Body of pancreas (tissue), 4 donors: ENCODE results near the gene MVD. TPM values are rescaled to one million over a fixed set of nuclear protein-coding genes. Genes with fewer than 3 reads are reported as not detected.
A peak's percentile ranks its signal among the peaks of the same experiment; 100 is the strongest.

ENCODE experiments used
- ATAC-seq: fragments of 150-250 bp; one replicate; pipeline ENCODE4 v1.9.1; 2016
- DNase-seq, 4 donors: peaks; one replicate each; pipeline ENCODE4 v3.0.0-alpha.2; 2019
- H3K27ac ChIP-seq, 4 donors: fragments of 200-600 bp; sonication (generic); 1 replicate in 3 of 4; 2 replicates in 1 of 4; pipeline versions ENCODE4 v1.5.1 to v1.6.1; 2016 to 2019; ENCODE audit warnings: mild to moderate bottlenecking in 1 of 4, mixed read lengths in 1 of 4, moderate library complexity in 1 of 4
- H3K27me3 ChIP-seq, 2 donors: fragments of 200-600 bp; sonication (generic); one replicate each; pipeline ENCODE4 v1.6.0; 2016; ENCODE audit warnings: mild to moderate bottlenecking in 1 of 2
- H3K36me3 ChIP-seq, 2 donors: fragments of 200-600 bp; sonication (generic); replicated peaks in 1 of 2; 2 replicates each; pipeline ENCODE4 v1.5.1; 2016; ENCODE audit warnings: low read depth in 2 of 2; ENCODE audit not compliant: insufficient read depth in 1 of 2
- H3K4me1 ChIP-seq: fragments of 200-600 bp; sonication (generic); one replicate; pipeline ENCODE4 v1.6.0; 2016
- H3K4me3 ChIP-seq, 2 donors: fragments of 200-600 bp; sonication (generic); 1 replicate in 1 of 2; 2 replicates in 1 of 2; pipeline ENCODE4 v1.5.1; 2016 to 2019
- H3K9me3 ChIP-seq, 3 donors: fragments of 200-600 bp; sonication (generic); 1 replicate in 2 of 3; 2 replicates in 1 of 3; pipeline ENCODE4 v1.5.1; 2016
- POLR2A ChIP-seq, 3 donors: fragments of 450-650 bp; IDR thresholded peaks; one replicate each; pipeline ENCODE4 v1.6.1; 2016; ENCODE audit warnings: antibody characterized with exemption in 3 of 3, mild to moderate bottlenecking in 2 of 3
- WGBS, 2 donors: methylation state at CpG; one replicate each; pipeline ENCODE4 v1.1.5; 2017; 5-methylcytosine and 5-hydroxymethylcytosine counted together
- intact Hi-C: fragments of 100-400 bp; cut with DNase I; formaldehyde crosslinking; loops from one replicate; pipeline ENCODE4 v1.15.1; 2023
- total RNA-seq, 2 donors: library from RNA; depleted of rRNA; stranded (reverse); fragments of >200 nt; gene quantifications; one replicate each; pipeline ENCODE4 v1.1.0, GENCODE V29; 2016
- TF ChIP-seq, protein P1 (sequence below), 7 experiments: fragments of 450-650 bp in 4 of 7; fragments of 200-600 bp in 3 of 7; sonication (generic) in 3 of 7; IDR thresholded peaks; one replicate each; pipeline ENCODE4 v1.5.1; 2016 to 2019; ENCODE audit warnings: antibody characterized with exemption in 7 of 7

MVD gene
- total RNA-seq, 2 donors from 2014 or later, result 16.9 to 28.7 TPM

DNA sequence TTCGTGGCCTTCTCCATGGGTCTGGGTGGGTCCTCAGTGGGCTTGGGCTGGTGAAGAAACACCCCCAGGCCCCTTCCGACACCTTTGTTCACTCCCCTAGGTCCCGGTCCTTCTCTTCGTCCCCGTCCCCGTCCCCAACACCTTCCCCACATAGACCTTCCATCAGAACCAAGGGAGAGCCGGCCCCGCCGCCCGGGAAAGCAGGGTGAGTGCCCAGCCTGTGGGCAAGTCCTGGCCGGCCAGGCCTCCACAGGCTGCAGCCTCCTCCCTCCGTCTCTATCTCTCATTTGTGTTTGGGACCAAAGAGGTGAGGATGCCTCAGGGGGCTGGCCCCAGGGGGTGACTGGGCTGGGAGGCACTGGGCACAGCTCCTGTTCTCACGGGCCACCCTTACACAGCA, 39.0 kb downstream of the MVD start:
- Histone ChIP-seq H3K36me3 (peaks cover 8 to 24% of the 10 kb centered on the region in 2 donors), H3K4me3 (no peak overlapping the region), H3K27me3 (no peaks in the 10 kb centered on the region), H3K27ac (no peak overlapping the region), H3K9me3 (no peaks in the 10 kb centered on the region), H3K4me1 (peaks cover 5% of the 10 kb centered on the region)
- ATAC-seq, result no peak
- 93 to 95% methylated on average over 13 of the region's 13 CpGs for WGBS, 2 donors
- intact Hi-C loops, result no loop called here
- no peak for DNase-seq
- TF ChIP-seq, protein P1, sequence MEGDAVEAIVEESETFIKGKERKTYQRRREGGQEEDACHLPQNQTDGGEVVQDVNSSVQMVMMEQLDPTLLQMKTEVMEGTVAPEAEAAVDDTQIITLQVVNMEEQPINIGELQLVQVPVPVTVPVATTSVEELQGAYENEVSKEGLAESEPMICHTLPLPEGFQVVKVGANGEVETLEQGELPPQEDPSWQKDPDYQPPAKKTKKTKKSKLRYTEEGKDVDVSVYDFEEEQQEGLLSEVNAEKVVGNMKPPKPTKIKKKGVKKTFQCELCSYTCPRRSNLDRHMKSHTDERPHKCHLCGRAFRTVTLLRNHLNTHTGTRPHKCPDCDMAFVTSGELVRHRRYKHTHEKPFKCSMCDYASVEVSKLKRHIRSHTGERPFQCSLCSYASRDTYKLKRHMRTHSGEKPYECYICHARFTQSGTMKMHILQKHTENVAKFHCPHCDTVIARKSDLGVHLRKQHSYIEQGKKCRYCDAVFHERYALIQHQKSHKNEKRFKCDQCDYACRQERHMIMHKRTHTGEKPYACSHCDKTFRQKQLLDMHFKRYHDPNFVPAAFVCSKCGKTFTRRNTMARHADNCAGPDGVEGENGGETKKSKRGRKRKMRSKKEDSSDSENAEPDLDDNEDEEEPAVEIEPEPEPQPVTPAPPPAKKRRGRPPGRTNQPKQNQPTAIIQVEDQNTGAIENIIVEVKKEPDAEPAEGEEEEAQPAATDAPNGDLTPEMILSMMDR (IDR thresholded peaks at IDR 0.05), result no peak
- TF ChIP-seq POLR2A (IDR thresholded peaks at IDR 0.05), result no peak

DNA sequence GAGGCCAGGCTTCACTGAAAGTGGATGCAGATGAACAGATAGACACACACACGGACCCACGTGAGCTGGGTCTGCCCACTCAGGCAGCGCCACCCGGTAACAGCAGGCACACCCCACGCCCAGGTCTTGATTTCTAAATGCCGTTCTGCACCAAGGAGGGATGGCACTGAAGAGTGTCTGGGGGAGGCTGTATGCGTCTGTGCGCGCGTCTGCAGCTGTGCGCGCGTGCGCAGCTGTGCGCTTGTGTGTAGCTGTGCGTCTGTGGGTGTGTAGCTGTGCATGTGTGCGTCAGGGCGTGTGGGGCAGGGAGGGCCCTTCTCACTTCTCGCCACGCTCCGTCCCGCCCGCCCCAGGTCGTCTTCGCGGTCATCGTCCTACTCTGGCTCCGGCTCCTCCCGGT, 40.0 kb downstream of the MVD start:
- TF ChIP-seq POLR2A (IDR thresholded peaks at IDR 0.05), result no peak
- TF ChIP-seq, protein P1 (IDR thresholded peaks at IDR 0.05), result no peak
- Histone ChIP-seq H3K27ac (no peak overlapping the region), H3K4me3 (no peak overlapping the region), H3K36me3 (peaks cover 8 to 24% of the 10 kb centered on the region in 2 donors), H3K9me3 (no peaks in the 10 kb centered on the region), H3K27me3 (no peaks in the 10 kb centered on the region), H3K4me1 (peaks cover 15% of the 10 kb centered on the region)
- 94 to 98% methylated on average over 23 to 29 of the region's 29 CpGs for WGBS, 2 donors
- ATAC-seq (no peak), DNase-seq (no peak)
- intact Hi-C loops, result no loop called here

DNA sequence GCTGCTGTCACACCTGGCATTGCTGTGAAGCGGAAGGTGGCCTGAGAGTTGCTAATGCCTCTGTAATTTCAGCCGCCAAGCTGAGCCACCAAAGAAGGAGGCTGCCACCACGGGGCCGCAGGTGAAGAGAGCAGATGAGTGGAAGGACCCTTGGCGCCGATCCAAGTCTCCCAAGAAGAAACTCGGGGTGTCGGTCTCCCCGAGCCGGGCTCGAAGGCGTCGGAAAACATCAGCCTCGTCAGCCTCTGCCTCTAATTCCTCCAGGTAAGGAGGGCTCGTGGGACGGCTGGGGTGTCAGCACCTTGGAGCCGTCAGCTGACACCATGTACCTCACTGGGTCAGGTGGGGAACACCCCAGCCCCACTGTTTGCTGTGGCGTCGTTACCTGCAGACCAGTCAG, 40.8 kb downstream of the MVD start:
- peaks cover 22% of the 10 kb centered on the region for H3K4me1 ChIP-seq
- no peak overlapping the region for H3K4me3 ChIP-seq
- no peaks in the 10 kb centered on the region for H3K27me3 ChIP-seq
- TF ChIP-seq, protein P1 (IDR thresholded peaks at IDR 0.05), result no peak
- no peak for TF ChIP-seq POLR2A (IDR thresholded peaks at IDR 0.05)
- ATAC-seq (no peak), DNase-seq (no peak)
- no peaks in the 10 kb centered on the region for H3K9me3 ChIP-seq
- intact Hi-C loops, result no loop called here
- H3K36me3 ChIP-seq, result peaks cover 8 to 22% of the 10 kb centered on the region in 2 donors
- no peak overlapping the region for H3K27ac ChIP-seq
- 83 to 89% methylated on average over 10 to 19 of the region's 19 CpGs for WGBS, 2 donors

DNA sequence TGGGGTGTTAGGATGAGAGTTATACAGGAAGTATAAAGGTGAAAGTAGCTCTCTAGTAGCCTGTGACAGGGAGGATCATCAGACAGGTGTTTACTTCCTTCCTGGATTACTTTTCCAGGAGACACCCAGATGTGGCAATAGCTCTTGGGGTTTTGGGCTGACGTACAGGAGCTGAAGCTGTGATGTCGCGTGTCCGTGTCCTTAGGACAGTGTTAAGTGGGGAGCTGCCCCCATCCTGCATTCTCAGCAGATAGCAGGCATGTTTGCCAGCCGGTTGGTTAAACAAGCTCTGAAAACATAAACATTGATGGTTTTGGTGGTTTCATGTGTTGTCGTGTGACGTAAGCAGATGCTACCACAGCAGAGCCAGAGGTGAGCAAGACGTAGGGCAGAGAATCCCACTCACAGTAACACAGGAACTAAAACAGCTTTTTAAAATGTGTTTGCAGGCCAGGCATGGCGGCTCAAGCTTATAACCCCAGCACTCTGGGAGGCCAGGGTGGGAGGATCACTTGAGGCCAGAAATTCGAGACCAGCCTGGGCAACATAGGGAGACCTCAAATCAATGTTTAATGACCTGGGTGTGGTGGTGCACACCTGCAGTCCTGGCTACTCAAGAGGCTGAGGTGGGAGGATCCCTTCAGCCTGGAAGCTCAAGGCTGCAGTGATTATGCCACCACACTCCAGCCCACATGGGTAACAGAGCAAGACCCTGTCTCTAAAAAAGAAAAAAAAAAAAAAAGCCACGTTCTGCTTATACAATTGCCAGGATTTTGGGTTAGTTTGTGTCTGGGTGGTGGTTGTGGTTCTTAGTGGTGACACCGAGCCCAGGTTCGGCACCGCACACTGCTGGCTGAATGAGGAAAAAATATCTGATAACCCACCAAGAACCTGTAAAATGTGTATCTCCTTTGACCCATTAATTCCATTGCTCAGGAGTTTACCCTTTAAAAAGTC, 42.8 kb downstream of the MVD start:
- peaks cover 8 to 21% of the 10 kb centered on the region in 2 donors for H3K36me3 ChIP-seq
- ATAC-seq (no peak), DNase-seq (peak in 1 of 4 donors; percentile 38)
- H3K9me3 ChIP-seq, result no peaks in the 10 kb centered on the region
- H3K27me3 ChIP-seq, result no peaks in the 10 kb centered on the region
- intact Hi-C loops, result loop anchor here (10.0 kb wide), 1 partner anchor 65 kb away; the partner anchor contains the start of gene SNAI3
- no peak for TF ChIP-seq POLR2A (IDR thresholded peaks at IDR 0.05)
- TF ChIP-seq, protein P1 (IDR thresholded peaks at IDR 0.05), result no peak
- H3K27ac ChIP-seq, result no peak overlapping the region
- no peak overlapping the region for H3K4me3 ChIP-seq
- WGBS, 2 donors, result 89 to 94% methylated on average over 14 of the region's 14 CpGs
- peaks cover 42% of the 10 kb centered on the region for H3K4me1 ChIP-seq
